Stimulated activated CD8-positive, alpha-beta memory T cell treated with anti-CD3 and anti-CD28 coated beads, Interleukin-2, amount 100 ng/mL, for 48 hours (primary cell): ENCODE results near the gene NEUROD1.

ENCODE experiments used
- DNase-seq, 2 donors: peaks; one replicate each; pipeline ENCODE4 v3.0.0-alpha.2; 2020; ENCODE audit warnings: low read depth in 2 of 2

The NEUROD1 gene

DNA sequence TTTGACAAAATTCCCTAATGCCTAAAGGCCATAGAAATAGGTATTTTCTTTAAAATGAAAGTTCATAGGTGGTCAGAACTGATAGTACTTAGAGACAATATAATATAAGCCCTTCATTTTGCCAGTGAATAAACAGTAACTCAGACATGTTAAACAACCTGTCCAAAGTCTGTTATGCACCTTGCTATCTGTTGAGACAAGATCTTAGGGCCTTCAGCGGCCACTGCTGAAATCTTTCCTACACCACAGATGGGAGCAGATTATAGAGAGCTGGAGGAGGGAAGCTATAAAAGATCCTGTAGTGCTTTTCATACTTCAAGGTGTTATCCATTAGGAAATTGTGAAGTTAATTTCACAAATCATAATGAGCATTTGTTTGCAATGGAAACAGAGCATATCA lies 37.2 kb downstream of the NEUROD1 start:
- no peak for DNase-seq

DNA sequence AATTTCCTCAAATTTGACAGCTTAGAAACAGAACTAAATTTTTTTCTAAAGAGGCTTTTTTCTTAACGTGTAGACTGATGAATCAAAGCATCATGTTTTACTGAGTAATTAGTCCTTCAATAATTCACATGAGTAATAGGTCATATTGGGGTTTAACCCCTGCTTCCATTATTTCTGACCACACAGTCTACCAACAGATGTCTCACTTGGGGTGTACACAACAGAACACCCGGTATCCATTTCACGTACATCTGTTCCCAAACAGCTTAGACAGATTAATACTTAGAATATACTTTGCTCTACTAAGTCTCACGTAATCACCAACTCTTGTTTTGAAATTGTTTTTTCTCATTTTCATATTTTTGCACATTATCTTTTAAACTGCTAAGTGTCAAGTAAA lies 38.2 kb downstream of the NEUROD1 start:
- no peak for DNase-seq

DNA sequence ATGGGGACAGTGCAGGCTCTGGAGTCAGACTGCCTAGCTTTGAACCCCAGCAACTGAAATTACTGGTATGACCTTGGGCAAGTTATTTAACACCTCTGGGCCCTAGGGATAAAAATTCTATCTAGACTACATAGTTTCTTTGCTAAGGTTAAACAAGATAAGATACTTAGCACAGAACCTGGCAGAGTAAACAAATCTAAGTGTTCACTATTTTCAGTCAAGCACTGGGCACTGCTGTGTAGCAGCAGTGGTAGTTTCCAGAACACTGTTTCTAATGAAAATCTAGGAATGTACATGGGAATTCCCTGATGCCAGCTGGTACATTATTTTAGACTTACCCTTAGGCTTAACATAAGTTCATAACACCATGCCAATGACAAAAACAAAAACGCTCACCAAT lies 40.6 kb downstream of the NEUROD1 start:
- no peak for DNase-seq

DNA sequence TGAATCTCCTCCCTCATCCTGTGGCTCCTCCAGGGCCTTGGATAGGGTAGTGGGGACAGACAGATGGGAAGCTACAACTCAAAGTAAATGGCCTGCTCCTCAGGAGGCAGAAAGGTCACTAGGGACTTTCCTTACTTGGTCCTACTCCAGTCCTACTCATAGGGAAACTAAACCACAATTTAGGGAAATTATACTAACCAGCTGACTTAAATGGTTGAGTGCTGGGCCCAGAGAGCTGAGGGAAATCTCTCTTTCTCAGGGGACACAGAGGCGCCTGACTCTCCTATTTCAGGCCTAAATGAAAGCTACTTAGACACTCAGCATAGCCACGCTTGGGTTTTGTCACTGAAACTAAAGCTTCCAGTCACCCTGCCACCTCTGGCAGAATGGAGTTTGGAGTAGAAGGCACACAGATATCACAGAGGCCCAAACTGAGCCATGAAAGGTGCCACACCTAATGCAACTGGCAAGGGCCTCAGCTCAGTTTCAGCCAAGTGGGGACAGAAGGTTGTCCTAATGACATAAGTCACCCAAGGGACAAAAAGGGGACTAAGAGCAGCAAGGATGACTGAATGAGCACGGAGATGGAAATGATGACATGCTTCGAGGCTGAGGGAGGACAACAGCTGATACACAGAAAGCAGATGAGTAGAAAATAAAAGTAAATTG lies 47.5 kb downstream of the NEUROD1 start:
- DNase-seq, result no peak

DNA sequence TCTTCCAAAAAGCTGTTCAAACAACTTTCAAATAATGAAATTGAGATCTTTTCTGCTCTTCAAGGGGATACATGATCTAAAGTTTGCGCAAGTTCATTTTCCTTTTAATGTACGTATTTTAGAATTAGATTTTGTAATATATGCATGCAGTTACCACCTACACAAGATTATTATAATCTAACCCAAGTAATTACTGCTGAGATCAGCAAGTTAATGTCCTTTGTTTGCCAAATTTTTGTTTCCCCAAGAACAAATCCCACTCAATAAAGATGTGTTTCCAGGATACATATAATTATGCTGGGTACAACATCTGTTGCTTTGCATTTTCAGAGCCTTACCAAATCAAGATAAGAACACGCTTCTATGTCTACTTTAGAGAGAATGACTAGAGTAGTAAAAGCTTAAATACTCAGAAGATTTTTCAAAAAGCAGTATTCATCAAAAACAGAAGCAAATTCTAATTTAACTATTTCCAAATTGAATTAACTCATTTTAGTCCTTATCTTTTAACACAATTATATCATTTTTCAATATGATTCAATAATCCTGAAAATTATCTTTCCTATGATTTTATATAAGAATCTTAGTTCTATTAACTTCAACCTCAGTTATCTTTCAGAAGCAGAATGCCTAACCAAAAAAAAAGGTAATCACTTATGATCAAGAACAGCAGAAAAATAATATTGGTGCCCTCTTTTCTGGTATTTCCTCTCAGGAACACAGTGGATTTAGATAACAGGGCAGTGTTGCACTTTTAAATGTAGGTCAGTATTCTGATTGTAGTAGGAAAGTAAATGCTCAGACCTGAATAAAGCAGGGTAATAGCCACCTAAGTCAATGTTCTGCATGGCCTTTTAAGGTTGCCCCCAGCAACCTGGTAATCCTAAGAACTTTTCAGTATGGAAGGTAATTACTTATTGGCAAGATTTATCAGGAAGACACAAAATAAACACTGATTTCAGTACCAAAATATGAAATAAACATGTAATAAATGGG lies 51.4 kb downstream of the NEUROD1 start:
- DNase-seq, result no peak

DNA sequence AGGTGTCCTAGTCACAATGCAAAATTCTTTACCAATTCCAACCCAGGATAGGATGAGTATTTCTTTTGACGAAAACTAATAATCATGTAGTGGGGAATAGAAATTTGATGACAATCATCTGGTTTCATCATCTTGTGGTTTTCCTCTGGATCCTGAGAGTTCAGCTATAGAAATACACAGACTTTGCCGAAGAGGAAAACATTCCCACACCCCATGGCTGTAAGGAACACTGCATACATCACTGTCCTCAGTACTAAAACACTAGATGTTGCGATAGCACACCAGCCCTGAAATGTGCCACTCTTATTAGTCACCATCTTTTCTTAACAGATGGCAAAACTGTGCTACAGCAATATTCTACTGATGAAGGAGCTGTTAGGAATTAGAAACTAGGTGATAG lies 52.8 kb downstream of the NEUROD1 start:
- DNase-seq, result no peak

DNA sequence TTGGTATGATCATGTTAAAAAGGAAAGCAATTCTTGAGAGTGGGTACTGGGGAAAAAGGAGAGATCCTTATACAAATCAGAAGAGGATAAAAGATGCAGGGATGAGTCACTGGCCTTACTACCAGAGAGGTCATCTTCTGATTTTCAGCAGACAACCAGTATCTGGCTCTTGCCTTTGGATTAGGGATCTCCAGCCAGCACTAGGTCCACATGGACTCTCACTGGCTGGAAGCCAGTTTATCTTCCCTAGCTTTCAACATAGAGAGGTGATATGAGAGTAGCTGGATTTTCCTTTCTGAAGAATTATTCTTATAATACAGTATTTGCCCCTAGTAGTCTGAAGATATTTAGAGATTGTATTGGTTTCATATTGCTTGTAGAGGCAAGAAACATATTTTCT lies 53.6 kb downstream of the NEUROD1 start:
- no peak for DNase-seq
